Caco-2 (cell line): Measurements from ENCODE around the gene TSNAX. TPM values are rescaled to one million over a fixed set of nuclear protein-coding genes. Genes with fewer than 3 reads are reported as not detected.

Experiments used
- BruUV-seq: library from RNA; stranded (reverse); fragments of 400-500 nt; replicated peaks from 2 replicates; lab custom pipeline; 2021; lab: Mats Ljungman, UMichigan
- CTCF ChIA-PET: fragments of 300-600 bp; sonication (Branson Sonifier 250); formaldehyde crosslinking; loops from one replicate; lab custom pipeline; 2022; ENCODE audit warnings: antibody characterized with exemption; lab: Charles Lee
- POLR2A ChIA-PET: fragments of 300-600 bp; sonication (Branson Sonifier 250); formaldehyde crosslinking; loops from one replicate; lab custom pipeline; 2022; ENCODE audit warnings: antibody characterized with exemption; lab: Charles Lee
- DNase-seq, 2 experiments: peaks; one replicate each; pipeline versions ENCODE4 v3.0.0 to v3.0.0-alpha.2; 2020 to 2022
- H3K27me3 ChIP-seq: replicated peaks from 2 replicates; pipeline ENCODE4 v1.6.0; 2011; ENCODE audit warnings: low read length; ENCODE audit not compliant: control insufficient read depth, insufficient read depth
- H3K36me3 ChIP-seq: 2 replicates; pipeline ENCODE4 v1.5.1; 2011; ENCODE audit warnings: low read length; ENCODE audit not compliant: control insufficient read depth, insufficient read depth
- H3K4me1 ChIP-seq: fragments of 250-450 bp; sonication (Bioruptor Pico); 2 replicates; pipeline ENCODE4 v1.5.1; 2020; ENCODE audit warnings: mild to moderate bottlenecking
- H3K4me3 ChIP-seq: 2 replicates; pipeline ENCODE4 v1.5.1; 2011; ENCODE audit warnings: low read depth, mild to moderate bottlenecking, control low read depth, low read length
- H3K9me3 ChIP-seq: fragments of 250-450 bp; sonication (Bioruptor Pico); 2 replicates; pipeline ENCODE4 v1.5.1; 2020; ENCODE audit warnings: mild to moderate bottlenecking, moderate library complexity
- H3K27ac Mint-ChIP-seq: one replicate; pipeline ENCODE4 v1.8.0; 2022; ENCODE audit warnings: mixed read lengths; ENCODE audit not compliant: unreplicated experiment
- H3K27me3 Mint-ChIP-seq: one replicate; pipeline ENCODE4 v1.8.0; 2022; ENCODE audit warnings: mixed read lengths; ENCODE audit not compliant: insufficient read depth, unreplicated experiment
- H3K36me3 Mint-ChIP-seq: one replicate; pipeline ENCODE4 v1.8.0; 2022; ENCODE audit warnings: mild to moderate bottlenecking, mixed read lengths; ENCODE audit not compliant: insufficient read depth, unreplicated experiment
- H3K4me1 Mint-ChIP-seq: one replicate; pipeline ENCODE4 v1.8.0; 2022; ENCODE audit warnings: low read depth, mixed read lengths; ENCODE audit not compliant: unreplicated experiment
- H3K4me3 Mint-ChIP-seq: one replicate; pipeline ENCODE4 v1.8.0; 2022; ENCODE audit warnings: mild to moderate bottlenecking, moderate library complexity, mixed read lengths; ENCODE audit not compliant: unreplicated experiment
- H3K9me3 Mint-ChIP-seq: one replicate; pipeline ENCODE4 v1.8.0; 2022; ENCODE audit warnings: mixed read lengths; ENCODE audit not compliant: unreplicated experiment
- CTCF ChIP-seq, 2 experiments: fragments of 200-600 bp in 1 of 2; IDR thresholded peaks; 1 replicate in 1 of 2; 2 replicates in 1 of 2; pipeline versions ENCODE4 v1.5.1 to v1.8.0; 2011 to 2022; ENCODE audit warnings: antibody characterized with exemption in 1 of 2, control low read depth in 1 of 2, inconsistent platforms in 1 of 2, low read depth in 1 of 2, low read length in 1 of 2, mild to moderate bottlenecking in 1 of 2, moderate library complexity in 1 of 2; ENCODE audit not compliant: insufficient read depth in 1 of 2, severe bottlenecking in 1 of 2, unreplicated experiment in 1 of 2
- intact Hi-C: fragments of 100-400 bp; cut with micrococcal nuclease; formaldehyde crosslinking; loops from one replicate; pipeline ENCODE4 v1.10.0; 2022; ENCODE audit not compliant: unreplicated experiment
- total RNA-seq: library from RNA; stranded (reverse); gene quantifications from 2 replicates; pipeline ENCODE4 v1.2.3, GENCODE V29; 2022

Gene TSNAX
- total RNA-seq, 1 experiment from 2014 or later = 39.0 TPM

- H3K4me1 ChIP-seq = no peaks in the 10 kb centered on the region
- ChIA-PET POLR2A (no interaction called here), CTCF (no interaction called here)
- no peak overlapping the region for H3K4me3 ChIP-seq
- no peaks in the 10 kb centered on the region; the same call in 1 of the 2 replicates for H3K36me3 ChIP-seq
- no peaks in the 10 kb centered on the region for H3K9me3 ChIP-seq
- intact Hi-C loops = no loop called here
- Mint-ChIP-seq H3K27me3 (no peaks in the 10 kb centered on the region), H3K4me1 (no peaks in the 10 kb centered on the region), H3K27ac (no peak overlapping the region), H3K36me3 (peaks cover 25% of the 10 kb centered on the region), H3K9me3 (no peaks in the 10 kb centered on the region), H3K4me3 (no peak overlapping the region)
- no peak for DNase-seq
- no peak for TF ChIP-seq CTCF (IDR thresholded peaks at IDR 0.05; ENCODE audit: insufficient read depth in 1 of 2, low read depth in 1 of 2, low read length in 1 of 2, severe bottlenecking in 1 of 2, unreplicated experiment in 1 of 2)
- H3K27me3 ChIP-seq = no peaks in the 10 kb centered on the region
- BruUV-seq = no TSS peak
These were observed 33.3 kb downstream of the TSNAX start for GRCh38 chr1:231561647-231562383.

GRCh38 chr1:231563247-231563646 lies 34.8 kb downstream of the TSNAX start:
- intact Hi-C loops = no loop called here
- Histone ChIP-seq H3K36me3 (no peaks in the 10 kb centered on the region; the same call in 1 of the 2 replicates), H3K4me1 (no peaks in the 10 kb centered on the region), H3K4me3 (no peak overlapping the region), H3K9me3 (no peaks in the 10 kb centered on the region), H3K27me3 (no peaks in the 10 kb centered on the region)
- CTCF ChIA-PET = no interaction called here
- peaks cover 9% of the 10 kb centered on the region for H3K9me3 Mint-ChIP-seq
- no peak overlapping the region for H3K27ac Mint-ChIP-seq
- no peak for DNase-seq
- BruUV-seq = no TSS peak
- H3K4me3 Mint-ChIP-seq = no peak overlapping the region
- TF ChIP-seq CTCF (IDR thresholded peaks at IDR 0.05; ENCODE audit: insufficient read depth in 1 of 2, low read depth in 1 of 2, low read length in 1 of 2, severe bottlenecking in 1 of 2, unreplicated experiment in 1 of 2) = no peak
- H3K36me3 Mint-ChIP-seq = peaks cover 38% of the 10 kb centered on the region
- no peaks in the 10 kb centered on the region for H3K27me3 Mint-ChIP-seq
- H3K4me1 Mint-ChIP-seq = no peaks in the 10 kb centered on the region
- POLR2A ChIA-PET = no interaction called here

GRCh38 chr1:231564373-231564772 lies 35.9 kb downstream of the TSNAX start:
- Mint-ChIP-seq H3K9me3 (peaks cover 9% of the 10 kb centered on the region), H3K36me3 (peaks cover 38% of the 10 kb centered on the region), H3K4me1 (no peaks in the 10 kb centered on the region), H3K4me3 (no peak overlapping the region), H3K27me3 (no peaks in the 10 kb centered on the region), H3K27ac (no peak overlapping the region)
- CTCF ChIA-PET = no interaction called here
- no peak for DNase-seq
- no peak overlapping the region for H3K4me3 ChIP-seq
- no peak for TF ChIP-seq CTCF (IDR thresholded peaks at IDR 0.05; ENCODE audit: insufficient read depth in 1 of 2, low read depth in 1 of 2, low read length in 1 of 2, severe bottlenecking in 1 of 2, unreplicated experiment in 1 of 2)
- no peaks in the 10 kb centered on the region for H3K9me3 ChIP-seq
- no peaks in the 10 kb centered on the region; the same call in 1 of the 2 replicates for H3K36me3 ChIP-seq
- no TSS peak for BruUV-seq
- intact Hi-C loops = no loop called here
- H3K4me1 ChIP-seq = no peaks in the 10 kb centered on the region
- POLR2A ChIA-PET = no interaction called here
- H3K27me3 ChIP-seq = no peaks in the 10 kb centered on the region
